IPS DF 6.9 (cell line): Measurements from ENCODE around the gene PI4KB.
A peak's percentile ranks its signal among the peaks of the same experiment; 100 is the strongest.

Source experiments
- DNase-seq: peaks from one replicate; pipeline ENCODE4 v3.0.0-alpha.2; 2013; ENCODE audit warnings: low read depth, low spot score
- H3K27ac ChIP-seq: one replicate; pipeline ENCODE4 v1.5.1; 2013; ENCODE audit warnings: low read length, control low read depth
- H3K27me3 ChIP-seq: 2 replicates; pipeline ENCODE4 v1.6.1; 2013; ENCODE audit warnings: mild to moderate bottlenecking, low read length; ENCODE audit not compliant: control insufficient read depth, insufficient read depth
- H3K36me3 ChIP-seq: 2 replicates; pipeline ENCODE4 v1.6.1; 2013; ENCODE audit warnings: low read length; ENCODE audit not compliant: control insufficient read depth, insufficient read depth
- H3K4me1 ChIP-seq: 2 replicates; pipeline ENCODE4 v1.6.1; 2013; ENCODE audit warnings: low read length; ENCODE audit not compliant: control insufficient read depth, insufficient read depth
- H3K4me3 ChIP-seq: 2 replicates; pipeline ENCODE4 v1.5.1; 2013; ENCODE audit warnings: mild to moderate bottlenecking, low read length
- H3K9me3 ChIP-seq: 2 replicates; pipeline ENCODE4 v1.6.1; 2013; ENCODE audit warnings: low read length, inconsistent platforms; ENCODE audit not compliant: control insufficient read depth, insufficient read depth
- WGBS: extraction: QIAGEN DNeasy Blood & Tissue Kit; methylation state at CpG from one replicate; pipeline ENCODE4 v1.1.7; 2013; ENCODE audit warnings: mixed read lengths, missing lambda C conversion rate; ENCODE audit not compliant: insufficient read length, insufficient coverage; 5-methylcytosine and 5-hydroxymethylcytosine counted together

Gene PI4KB

DNA sequence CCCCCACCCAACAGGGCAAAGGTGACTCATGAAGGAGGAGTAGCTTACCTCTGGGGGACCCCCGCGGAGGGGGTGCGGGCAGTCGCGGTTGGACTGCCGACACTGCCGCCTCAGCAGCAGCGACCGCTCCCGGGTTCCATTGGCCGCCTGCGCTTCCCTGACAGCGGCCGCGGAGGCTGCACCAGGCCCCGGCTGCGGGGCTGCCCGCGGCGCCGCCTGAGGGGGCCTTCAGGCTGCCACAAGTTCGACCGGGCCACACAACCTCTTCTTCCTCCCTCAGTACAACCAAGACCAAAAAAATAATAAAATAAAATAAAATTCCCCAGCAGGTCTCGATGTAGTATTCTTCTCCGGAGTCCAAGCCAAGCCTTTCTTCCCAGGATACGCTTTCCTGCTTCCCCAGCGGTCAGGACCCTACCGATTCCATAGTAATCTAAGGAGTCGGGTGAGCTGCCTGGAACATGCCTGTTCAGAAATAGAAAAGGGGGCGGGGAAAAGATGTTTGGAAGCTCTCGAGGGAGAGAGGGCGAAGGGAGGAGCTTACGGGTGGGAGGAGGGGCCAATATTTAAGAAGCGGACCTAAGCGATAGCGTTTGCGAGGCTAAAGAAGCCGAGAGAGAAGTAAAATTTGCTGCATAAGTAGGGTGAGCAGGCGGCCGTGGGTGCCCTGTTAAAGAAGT is at the start of gene PI4KB:
Gene PI4KB (minus strand): TSS at position 194 of the 680 bp plus-strand sequence. CDS start 10,935 bp downstream, outside the sequence.
- no CpG with 5 or more reads among the region's 40 CpGs for WGBS

DNA sequence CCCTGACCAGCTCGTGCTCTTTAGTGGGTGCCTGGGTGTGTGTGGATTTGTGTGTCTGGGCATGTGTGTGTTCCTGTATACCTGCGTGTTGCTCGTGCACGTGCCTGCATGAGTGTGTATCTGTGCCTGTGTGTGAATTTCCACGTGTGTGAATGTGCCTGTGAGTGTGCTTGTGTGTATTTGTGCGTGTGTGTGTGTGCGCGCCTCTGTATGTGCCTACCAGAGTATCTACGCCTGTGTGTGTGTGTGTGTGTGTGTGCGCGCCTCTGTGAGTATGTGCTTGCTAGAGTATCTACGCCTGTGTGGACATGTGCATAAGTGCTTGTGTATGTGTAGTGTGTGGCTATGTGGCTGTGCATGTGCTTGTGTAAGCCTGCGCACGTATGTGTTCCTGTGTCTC is 46.0 kb upstream of the PI4KB start:
- no peak for DNase-seq
- no CpG with 5 or more reads among the region's 14 CpGs for WGBS
- H3K27ac ChIP-seq: no peak overlapping the region
- H3K9me3 ChIP-seq: no peaks in the 10 kb centered on the region
- H3K4me3 ChIP-seq: no peak overlapping the region
- peaks cover 3% of the 10 kb centered on the region for H3K4me1 ChIP-seq
- H3K27me3 ChIP-seq: no peaks in the 10 kb centered on the region
- H3K36me3 ChIP-seq: 0 out of 2 replicates have a peak, but pooled peaks cover 2% of the 10 kb centered on the region

More for the DNA sequence above, at the start of gene PI4KB:
- H3K27me3 ChIP-seq: no peaks in the 10 kb centered on the region
- H3K4me1 ChIP-seq: no peaks in the 10 kb centered on the region
- H3K27ac ChIP-seq: no peak within 1 kb of the TSS
- no peaks in the 10 kb centered on the region for H3K36me3 ChIP-seq
- peak within 1 kb of the TSS; percentile 66 for H3K4me3 ChIP-seq
- no peaks in the 10 kb centered on the region for H3K9me3 ChIP-seq
- peak; percentile 97 for DNase-seq

DNA sequence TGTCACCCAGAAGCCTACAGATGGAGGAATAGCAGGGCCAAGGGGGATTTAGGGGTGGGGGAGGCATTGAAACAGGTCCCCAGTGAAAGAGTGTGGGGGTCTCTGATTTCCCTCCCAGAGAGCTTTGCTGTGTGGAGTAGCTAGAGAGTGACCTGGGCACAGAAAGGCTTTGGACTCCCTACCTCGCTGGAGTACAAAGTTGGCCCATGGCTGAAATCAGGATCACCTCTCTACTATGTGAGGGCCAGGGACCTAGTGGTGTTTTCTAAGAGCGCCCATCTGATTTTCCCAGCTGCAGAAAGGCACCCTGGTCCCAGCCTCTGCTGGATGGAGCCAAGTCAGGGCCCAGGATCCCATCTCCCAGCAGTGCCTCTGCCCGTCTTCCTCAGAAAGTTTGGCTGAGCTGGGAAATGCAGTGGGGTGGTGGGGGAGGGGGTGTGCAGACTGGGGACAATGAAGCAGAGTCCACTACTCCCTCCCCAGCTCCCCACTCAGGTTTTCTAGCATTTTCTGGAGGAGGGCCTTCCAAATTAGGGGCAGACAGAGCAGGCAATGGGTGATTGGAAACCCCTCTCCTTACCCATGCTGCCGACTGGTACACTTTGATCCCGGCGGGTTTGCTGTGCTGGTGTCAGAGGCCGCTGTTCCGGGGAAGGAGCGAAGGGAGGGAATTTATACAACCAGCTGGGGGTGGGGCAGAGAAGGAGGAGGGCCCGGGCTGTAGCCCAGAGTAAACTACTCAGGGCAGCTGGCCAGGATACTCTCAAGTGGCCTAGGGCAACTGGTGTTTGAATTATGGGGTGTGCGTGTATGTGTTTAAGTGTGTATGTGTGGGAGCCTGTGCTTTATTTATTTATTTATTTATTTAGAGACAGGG is 45.1 kb upstream of the PI4KB start, which contains the start of gene SELENBP1:
Gene SELENBP1 (minus strand): TSS at position 648 of the 877 bp plus-strand sequence. CDS start 64 bp downstream, at position 584.
- Histone ChIP-seq H3K9me3 (no peaks in the 10 kb centered on the region), H3K36me3 (0 out of 2 replicates have a peak, but pooled peaks cover 2% of the 10 kb centered on the region), H3K4me3 (peak within 1 kb of the TSS; percentile 21; the same call in 1 of the 2 replicates), H3K27ac (no peak within 1 kb of the TSS), H3K27me3 (no peaks in the 10 kb centered on the region), H3K4me1 (peaks cover 3% of the 10 kb centered on the region)
- WGBS: no CpG with 5 or more reads among the region's 11 CpGs
- DNase-seq: peak; percentile 39

DNA sequence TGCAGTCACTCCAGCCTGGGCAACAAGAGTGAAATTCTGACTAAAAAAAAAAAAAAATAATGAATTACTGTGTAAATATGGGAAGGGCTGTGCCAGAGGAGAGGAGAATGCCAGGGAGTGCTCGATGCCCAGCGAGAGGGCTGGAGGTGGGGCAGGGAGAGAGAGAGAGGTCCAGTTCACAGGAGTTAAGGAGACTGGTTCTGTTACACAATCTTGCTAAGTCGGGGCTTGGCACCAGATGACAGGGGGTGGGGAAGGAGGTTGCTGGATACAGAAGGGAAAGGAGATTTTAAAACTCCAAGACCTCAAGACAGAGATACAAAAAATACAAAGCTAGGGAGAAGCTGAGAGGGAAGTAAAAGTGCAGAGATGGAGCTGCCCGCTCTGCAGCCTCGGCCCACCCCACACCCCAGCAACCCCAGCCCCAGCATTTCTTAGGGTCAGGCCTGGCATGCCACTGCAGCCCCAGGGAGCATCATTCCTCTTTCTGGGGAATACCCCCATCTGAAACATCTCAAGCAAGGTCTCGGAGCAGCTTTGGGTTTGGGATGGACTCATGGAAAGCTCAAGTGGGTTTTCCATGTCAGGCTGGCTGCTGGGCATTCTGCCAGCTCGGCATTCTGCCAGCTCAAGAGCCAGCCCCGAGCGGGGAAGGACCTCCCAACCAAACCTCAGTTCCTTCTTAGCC is 44.3 kb upstream of the PI4KB start:
- no CpG with 5 or more reads among the region's 9 CpGs for WGBS
- no peaks in the 10 kb centered on the region for H3K9me3 ChIP-seq

DNA sequence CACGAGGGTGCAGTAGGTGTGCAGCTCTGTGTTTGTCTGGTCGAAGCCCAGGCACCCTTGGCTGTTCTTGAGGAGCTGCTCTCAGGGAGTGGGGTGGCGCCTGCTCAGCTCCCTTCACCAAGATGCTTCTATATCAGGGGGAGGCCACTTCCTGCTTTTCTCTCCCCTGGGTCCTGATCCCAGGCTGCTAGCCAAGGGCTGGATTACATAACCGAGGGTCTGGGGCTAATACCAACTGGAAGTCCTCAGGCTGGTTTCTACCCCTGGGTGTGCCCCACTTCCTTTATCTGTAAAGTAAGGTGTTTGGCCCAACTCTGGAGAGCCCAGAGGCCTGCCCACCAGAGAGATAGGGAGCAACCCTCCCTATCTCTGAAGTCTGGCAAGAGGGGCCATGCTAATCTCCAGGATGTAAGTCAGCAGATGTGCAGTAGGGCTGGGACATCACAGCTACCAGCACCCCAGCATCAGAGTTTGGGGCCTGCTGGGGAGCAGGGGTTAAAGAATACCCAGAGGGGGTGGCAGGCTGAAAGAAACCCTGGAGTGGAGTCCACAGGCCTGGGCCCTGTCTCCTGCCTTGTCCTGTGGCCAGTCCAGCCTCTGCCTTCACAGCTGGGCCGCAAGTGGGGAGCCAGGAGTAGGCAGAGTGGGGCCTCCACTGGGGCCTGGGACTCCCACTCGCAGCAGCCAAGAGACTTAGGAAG is 43.1 kb upstream of the PI4KB start:
- H3K4me3 ChIP-seq: no peak overlapping the region
- DNase-seq: no peak
- H3K4me1 ChIP-seq: peaks cover 3% of the 10 kb centered on the region
- H3K27ac ChIP-seq: no peak overlapping the region
- H3K36me3 ChIP-seq: 0 out of 2 replicates have a peak, but pooled peaks cover 2% of the 10 kb centered on the region
- WGBS: no CpG with 5 or more reads among the region's 6 CpGs
- no peaks in the 10 kb centered on the region for H3K9me3 ChIP-seq
- no peaks in the 10 kb centered on the region for H3K27me3 ChIP-seq

More for the DNA sequence above, 44.3 kb upstream of the PI4KB start:
- peaks cover 3% of the 10 kb centered on the region for H3K4me1 ChIP-seq
- no peak overlapping the region for H3K4me3 ChIP-seq
- no peak overlapping the region for H3K27ac ChIP-seq
- H3K36me3 ChIP-seq: 0 out of 2 replicates have a peak, but pooled peaks cover 2% of the 10 kb centered on the region
- H3K27me3 ChIP-seq: no peaks in the 10 kb centered on the region
- no peak for DNase-seq

DNA sequence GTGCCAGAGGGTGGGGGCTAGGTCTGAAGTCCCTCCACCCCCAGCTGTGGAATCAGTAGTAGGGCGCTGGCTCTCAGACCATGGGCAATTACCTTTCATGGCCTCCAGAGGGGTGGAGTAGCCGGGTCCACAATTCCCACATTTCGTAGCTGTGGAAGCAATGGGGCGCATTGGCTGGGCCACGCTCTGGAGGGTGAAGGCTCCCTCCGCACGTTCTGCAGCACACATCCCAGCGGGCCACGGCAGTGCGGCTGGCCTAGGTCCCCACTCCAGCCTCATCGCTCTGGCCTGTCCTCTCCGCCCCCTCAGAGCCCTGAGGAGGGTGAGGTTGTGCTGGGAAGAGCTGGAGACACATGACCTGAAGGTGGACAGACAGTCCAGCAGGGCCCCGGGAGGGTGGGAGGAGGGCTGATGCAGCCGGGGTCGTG is 42.4 kb upstream of the PI4KB start:
- H3K4me3 ChIP-seq: no peak overlapping the region
- no peak overlapping the region for H3K27ac ChIP-seq
- DNase-seq: no peak
- no peaks in the 10 kb centered on the region for H3K9me3 ChIP-seq
- no CpG with 5 or more reads among the region's 15 CpGs for WGBS
- H3K27me3 ChIP-seq: no peaks in the 10 kb centered on the region
- peaks cover 3% of the 10 kb centered on the region for H3K4me1 ChIP-seq
- 0 out of 2 replicates have a peak, but pooled peaks cover 2% of the 10 kb centered on the region for H3K36me3 ChIP-seq

DNA sequence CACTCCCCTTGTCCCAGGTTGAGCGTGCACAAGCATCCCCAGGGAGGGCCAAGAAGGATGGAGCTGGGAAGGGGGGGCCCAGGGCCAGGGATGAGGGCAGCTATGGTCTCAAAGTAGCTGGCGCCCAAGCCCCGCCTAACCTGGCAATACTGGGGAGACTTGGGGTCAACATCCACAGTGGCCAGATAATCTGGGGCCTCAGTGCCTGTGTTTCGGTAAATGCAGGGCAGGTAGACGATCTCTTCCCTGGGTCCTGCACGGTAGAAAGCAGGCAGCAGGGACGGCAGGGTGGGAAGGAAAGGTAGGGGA is 42.0 kb upstream of the PI4KB start:
- Histone ChIP-seq H3K4me3 (no peak overlapping the region), H3K9me3 (no peaks in the 10 kb centered on the region), H3K36me3 (peaks cover 3% of the 10 kb centered on the region; the same call in 1 of the 2 replicates), H3K27ac (no peak overlapping the region), H3K27me3 (no peaks in the 10 kb centered on the region), H3K4me1 (peaks cover 3% of the 10 kb centered on the region)
- no CpG with 5 or more reads among the region's 7 CpGs for WGBS
- no peak for DNase-seq

DNA sequence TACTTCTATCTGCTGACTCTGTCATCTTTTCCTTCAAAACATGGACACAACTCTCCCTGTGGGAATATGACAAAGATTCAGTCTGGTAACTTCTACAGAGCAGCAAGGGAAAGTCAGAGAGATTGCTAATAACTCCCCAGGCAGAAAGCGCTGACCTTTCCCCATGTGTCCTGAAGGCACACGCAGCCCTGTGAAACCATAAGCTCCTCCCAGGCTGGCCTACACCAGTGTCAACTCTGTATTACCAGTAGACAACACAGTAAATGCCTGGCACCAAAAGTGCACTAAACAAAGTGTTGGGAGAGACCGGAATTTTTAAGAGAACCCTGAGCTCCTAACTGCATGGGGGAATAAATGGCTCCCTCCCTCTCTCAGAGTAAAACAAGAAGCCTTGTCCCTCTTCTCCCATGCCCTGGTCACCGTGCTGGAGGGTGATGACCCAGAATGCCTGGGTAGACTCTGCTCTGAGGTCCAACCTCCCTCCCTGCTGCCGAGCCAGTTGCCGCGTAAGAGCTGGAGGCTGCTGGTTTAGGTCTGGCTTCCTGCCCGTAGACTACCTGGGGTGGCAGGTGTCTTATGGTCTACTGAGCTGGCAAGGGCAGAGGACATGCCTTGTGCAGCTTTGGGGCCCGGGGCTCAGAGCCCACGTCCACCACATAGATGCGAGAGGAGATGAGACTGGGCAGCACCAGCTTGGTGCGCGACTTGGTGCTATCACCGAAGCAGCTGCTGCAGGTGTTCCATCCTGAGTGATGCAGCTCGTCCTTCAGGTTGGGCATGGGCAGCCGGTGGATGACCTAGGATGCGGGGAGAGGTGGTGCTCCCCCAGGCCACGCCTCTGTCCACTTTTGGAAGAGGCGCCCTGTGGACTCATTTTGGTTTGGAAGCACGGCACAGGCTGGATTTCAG is 41.4 kb upstream of the PI4KB start:
- H3K27ac ChIP-seq: no peak overlapping the region
- H3K36me3 ChIP-seq: peaks cover 4% of the 10 kb centered on the region; the same call in 1 of the 2 replicates
- H3K4me3 ChIP-seq: no peak overlapping the region

DNA sequence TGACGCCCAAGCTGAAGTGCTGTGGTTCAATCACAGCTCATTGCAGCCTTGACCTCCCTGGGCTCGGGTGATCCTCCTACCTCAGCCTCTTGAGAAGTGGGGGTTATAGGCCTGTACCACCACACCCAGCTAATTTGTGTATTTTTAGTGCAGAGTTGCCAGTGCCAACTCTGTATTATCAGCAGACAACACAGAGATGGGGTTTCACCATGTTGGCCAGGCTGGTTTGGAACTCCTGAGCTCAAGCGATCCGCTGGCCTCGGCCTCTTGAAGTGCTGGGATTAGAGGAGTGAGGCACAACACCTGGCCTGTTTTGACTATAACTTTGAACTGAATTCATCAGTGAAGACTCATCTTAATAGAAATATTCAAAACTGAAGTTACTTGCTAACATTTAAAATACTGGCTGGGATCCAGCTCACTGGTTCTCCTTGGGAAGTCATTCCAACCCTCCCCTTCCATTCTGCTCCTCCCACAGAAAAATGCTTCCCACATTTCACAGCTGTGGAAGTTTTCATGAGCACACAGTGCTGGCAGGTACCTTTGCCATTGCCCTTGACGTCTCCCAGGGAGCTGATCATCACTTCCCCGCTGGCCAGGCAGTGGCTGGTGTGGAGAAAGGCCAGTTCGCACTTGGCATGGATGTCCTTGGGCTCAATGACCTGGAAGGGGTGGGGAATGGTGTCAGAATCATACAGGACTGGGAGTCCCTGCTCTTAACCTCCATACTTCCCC is 40.6 kb upstream of the PI4KB start:
- DNase-seq: no peak
- no CpG with 5 or more reads among the region's 8 CpGs for WGBS
- Histone ChIP-seq H3K36me3 (peaks cover 4% of the 10 kb centered on the region; the same call in 1 of the 2 replicates), H3K4me1 (peaks cover 3% of the 10 kb centered on the region), H3K27ac (no peak overlapping the region), H3K9me3 (no peaks in the 10 kb centered on the region), H3K27me3 (no peaks in the 10 kb centered on the region), H3K4me3 (no peak overlapping the region)

More for the DNA sequence above, 41.4 kb upstream of the PI4KB start:
- no CpG with 5 or more reads among the region's 20 CpGs for WGBS
- no peaks in the 10 kb centered on the region for H3K9me3 ChIP-seq
- no peak for DNase-seq
- peaks cover 3% of the 10 kb centered on the region for H3K4me1 ChIP-seq
- no peaks in the 10 kb centered on the region for H3K27me3 ChIP-seq
